Naive thymus-derived CD4-positive, alpha-beta T cell (primary cell): ENCODE data around the gene SLC16A5. TPM values are rescaled to one million over a fixed set of nuclear protein-coding genes. Genes with fewer than 3 reads are reported as not detected.
"Not testable (repeated sequence)": the region's sequence is repeated elsewhere in the genome, so short reads cannot be mapped to it uniquely, and the experiment has no call there.

Experiments used
- ATAC-seq: fragments of 150-1000 bp; cut with Tn5 transposase; 2 replicates; pipeline ENCODE4 v1.10.0; 2021; ENCODE audit warnings: mild to moderate bottlenecking, moderate library complexity
- CTCF ChIA-PET: fragments of 350-600 bp; sonication (Branson Sonifier 250); formaldehyde crosslinking; loops from one replicate; lab custom pipeline; 2021; ENCODE audit warnings: antibody characterized with exemption; lab: Charles Lee
- POLR2A ChIA-PET: fragments of 350-600 bp; sonication (Branson Sonifier 250); formaldehyde crosslinking; loops from one replicate; lab custom pipeline; 2021; ENCODE audit warnings: antibody characterized with exemption, inconsistent platforms; lab: Charles Lee
- DNase-seq, 9 donors: peaks; one replicate each; pipeline versions ENCODE4 v3.0.0 to v3.0.0-alpha.2; 2020 to 2022; ENCODE audit warnings: mixed read lengths in 1 of 9
- H3K27ac ChIP-seq: one replicate; pipeline ENCODE4 v1.7.0; 2013; ENCODE audit warnings: mild to moderate bottlenecking, low read depth, low read length, moderate library complexity
- H3K27me3 ChIP-seq, 2 donors: one replicate each; pipeline ENCODE4 v1.7.0; 2013; ENCODE audit warnings: low read length in 2 of 2, mild to moderate bottlenecking in 2 of 2, moderate library complexity in 2 of 2; ENCODE audit not compliant: control insufficient read depth in 2 of 2, insufficient read depth in 2 of 2
- H3K36me3 ChIP-seq, 3 experiments: 1 replicate in 2 of 3; 2 replicates in 1 of 3; pipeline ENCODE4 v1.7.0; 2013; ENCODE audit warnings: low read length in 3 of 3, mild to moderate bottlenecking in 3 of 3, moderate library complexity in 1 of 3; ENCODE audit not compliant: insufficient read depth in 3 of 3, control insufficient read depth in 2 of 3
- H3K4me1 ChIP-seq, 2 donors: one replicate each; pipeline ENCODE4 v1.7.0; 2013; ENCODE audit warnings: low read length in 2 of 2, mild to moderate bottlenecking in 2 of 2, moderate library complexity in 1 of 2; ENCODE audit not compliant: control insufficient read depth in 2 of 2, insufficient read depth in 2 of 2
- H3K4me3 ChIP-seq: 2 replicates; pipeline ENCODE4 v1.7.0; 2013; ENCODE audit warnings: mild to moderate bottlenecking, low read length
- H3K9me3 ChIP-seq, 3 experiments: 1 replicate in 2 of 3; 2 replicates in 1 of 3; pipeline ENCODE4 v1.7.0; 2013; ENCODE audit warnings: low read length in 3 of 3; ENCODE audit not compliant: control insufficient read depth in 2 of 3
- H3K27ac Mint-ChIP-seq, 9 donors: one replicate each; pipeline ENCODE4 v1.8.0; 2020 to 2022; ENCODE audit warnings: mixed read lengths in 9 of 9, mild to moderate bottlenecking in 8 of 9, moderate library complexity in 5 of 9, inconsistent platforms in 2 of 9
- H3K27me3 Mint-ChIP-seq, 5 donors: one replicate each; pipeline ENCODE4 v1.8.0; 2021 to 2022; ENCODE audit warnings: mixed read lengths in 5 of 5, mild to moderate bottlenecking in 1 of 5
- H3K36me3 Mint-ChIP-seq, 5 donors: one replicate each; pipeline ENCODE4 v1.8.0; 2020 to 2022; ENCODE audit warnings: mixed read lengths in 5 of 5, mild to moderate bottlenecking in 3 of 5, inconsistent platforms in 1 of 5
- H3K4me1 Mint-ChIP-seq, 7 donors: one replicate each; pipeline ENCODE4 v1.8.0; 2020 to 2022; ENCODE audit warnings: mixed read lengths in 7 of 7, mild to moderate bottlenecking in 3 of 7, inconsistent platforms in 1 of 7
- H3K4me3 Mint-ChIP-seq, 10 donors: one replicate each; pipeline ENCODE4 v1.8.0; 2020 to 2022; ENCODE audit warnings: mild to moderate bottlenecking in 10 of 10, mixed read lengths in 10 of 10, moderate library complexity in 6 of 10, inconsistent platforms in 2 of 10
- H3K9me3 Mint-ChIP-seq, 11 donors: one replicate each; pipeline ENCODE4 v1.8.0; 2020 to 2022; ENCODE audit warnings: mixed read lengths in 11 of 11, mild to moderate bottlenecking in 4 of 11, inconsistent platforms in 1 of 11, moderate library complexity in 1 of 11
- intact Hi-C, 2 donors: fragments of 100-400 bp; cut with micrococcal nuclease; formaldehyde crosslinking; loops; one replicate each; pipeline ENCODE4 v1.15.1; 2023
- polyA plus RNA-seq, 2 donors: library from polyadenylated mRNA; unstranded; fragments of 300-500 nt; fragmentation: Illumina TruSeq; gene quantifications; one replicate each; pipeline ENCODE4 v1.2.3, GENCODE V29; 2021
- total RNA-seq, 6 experiments: library from RNA in 5 of 6; stranded (reverse) in 5 of 6; gene quantifications; 1 replicate in 5 of 6; 2 replicates in 1 of 6; pipeline ENCODE4 v1.2.3 and lab custom pipeline; 2021 to 2026

SLC16A5 gene
- total and polyA plus RNA-seq, 7 experiments from 2014 or later = 5.9 to 26.3 (median 19.2) TPM

DNA sequence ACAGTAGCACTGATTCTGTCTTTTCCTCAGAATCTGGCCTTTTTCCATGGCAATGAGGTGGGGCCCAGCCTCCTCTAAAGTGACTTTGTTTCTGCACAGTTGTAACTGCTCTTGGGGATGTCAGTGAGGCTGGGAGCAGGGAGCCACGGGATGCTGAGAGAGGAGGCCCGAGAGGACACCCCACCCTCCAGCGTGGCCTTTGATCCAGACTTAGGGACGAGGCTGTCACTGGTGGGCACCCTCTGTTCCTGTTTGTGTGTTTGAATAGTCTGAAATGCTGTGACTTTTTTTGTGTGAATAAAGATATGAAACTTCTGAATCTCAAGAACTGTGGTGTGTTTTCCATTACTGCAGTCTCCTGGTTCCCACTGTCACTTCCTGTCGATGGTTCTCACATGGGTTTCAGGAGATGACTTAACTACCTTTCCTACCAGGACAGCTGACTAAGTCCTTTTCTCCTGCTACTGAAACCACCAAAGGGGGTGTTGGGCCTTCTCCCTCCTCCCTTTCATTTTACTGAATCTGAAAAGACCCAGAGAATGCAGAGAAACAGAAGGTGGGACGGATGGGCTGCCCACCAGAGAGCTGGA lies 22.1 kb upstream of the SLC16A5 start:
- Histone ChIP-seq H3K27me3 (no peaks in the 10 kb centered on the region), H3K4me3 (no peak overlapping the region), H3K27ac (no peak overlapping the region), H3K4me1 (peaks cover 7 to 9% of the 10 kb centered on the region in 2 donors), H3K9me3 (no peaks in the 10 kb centered on the region), H3K36me3 (peaks cover 0 to 47% (median 3%) of the 10 kb centered on the region in 3 experiments)
- intact Hi-C loops = loop anchor here in 1 of 2 donors (5.0 kb wide), 1 partner anchor 42 kb away; the partner anchor contains the start of gene ARMC7
- Mint-ChIP-seq H3K9me3 (peaks cover 0 to 2% (median 0%) of the 10 kb centered on the region in 11 donors), H3K27me3 (no peaks in the 10 kb centered on the region), H3K4me1 (peaks cover 13 to 45% (median 28%) of the 10 kb centered on the region in 7 donors), H3K4me3 (peak overlapping the region in 3 of 10 donors; percentile 57 to 63 (median 61)), H3K36me3 (peaks cover 0 to 33% (median 5%) of the 10 kb centered on the region in 5 donors), H3K27ac (peak overlapping the region in 6 of 9 donors; percentile 59 to 88 (median 73))
- CTCF ChIA-PET = interaction anchor here (1.1 kb wide), 1 partner anchor 29 kb away, joined by 3 read pairs; no protein-coding TSS in a partner anchor
- POLR2A ChIA-PET = interaction anchor here (1.2 kb wide), 1 partner anchor 11 kb away, joined by 4 read pairs; no protein-coding TSS in a partner anchor
- DNase-seq = no peak
- no peak for ATAC-seq

- ATAC-seq = peak; percentile 82
- no peaks in the 10 kb centered on the region for H3K27me3 Mint-ChIP-seq
- no peaks in the 10 kb centered on the region for H3K9me3 ChIP-seq
- CTCF ChIA-PET = interaction anchor here (0.6 to 2.0 kb wide), 12 partner anchors 9 to 194 kb away, joined by 3 to 7 read pairs (median 3); partner anchors contain the start of genes GGA3, MRPS7 and NT5C
- H3K27ac ChIP-seq = peak overlapping the region; percentile 55
- peaks cover 0 to 2% (median 0%) of the 10 kb centered on the region in 11 donors for H3K9me3 Mint-ChIP-seq
- intact Hi-C loops = loop anchor here in 1 of 2 donors (5.0 kb wide), 1 partner anchor 39 kb away; the partner anchor contains the start of gene ARMC7
- peaks cover 0 to 19% (median 5%) of the 10 kb centered on the region in 5 donors for H3K36me3 Mint-ChIP-seq
- POLR2A ChIA-PET = interaction anchor here (0.6 to 3.5 kb wide), 16 partner anchors 9 to 203 kb away, joined by 3 to 20 read pairs (median 4); partner anchors contain the start of genes ARMC7, HID1, KCTD2 and MIF4GD
- no peak overlapping the region for H3K4me3 ChIP-seq
- H3K27ac Mint-ChIP-seq = peak overlapping the region; percentile 78 to 96 (median 88)
- peaks cover 0 to 25% (median 0%) of the 10 kb centered on the region in 3 experiments for H3K36me3 ChIP-seq
- H3K4me1 ChIP-seq = peaks cover 7 to 9% of the 10 kb centered on the region in 2 donors
- peak in 7 of 9 donors; percentile 34 to 56 (median 50) for DNase-seq
- no peaks in the 10 kb centered on the region for H3K27me3 ChIP-seq
- H3K4me1 Mint-ChIP-seq = peaks cover 13 to 36% (median 28%) of the 10 kb centered on the region in 7 donors
- peak overlapping the region; percentile 38 to 86 (median 78) for H3K4me3 Mint-ChIP-seq
Measured at GRCh38 chr17:75067856-75068255, 19.9 kb upstream of the SLC16A5 start.

- Histone ChIP-seq H3K36me3 (peaks cover 0 to 16% (median 0%) of the 10 kb centered on the region in 3 experiments), H3K4me1 (peaks cover 7 to 9% of the 10 kb centered on the region in 2 donors), H3K4me3 (no peak overlapping the region), H3K27me3 (no peaks in the 10 kb centered on the region), H3K9me3 (no peaks in the 10 kb centered on the region), H3K27ac (no peak overlapping the region)
- ChIA-PET POLR2A (interaction anchor here (0.7 to 3.5 kb wide), 6 partner anchors 8 to 86 kb away, joined by 3 to 20 read pairs (median 6); partner anchors contain the start of gene SLC16A5), CTCF (interaction anchor here (0.7 to 2.1 kb wide), 6 partner anchors 20 to 193 kb away, joined by 3 to 7 read pairs (median 4); no protein-coding TSS in a partner anchor)
- peaks cover 13 to 36% (median 28%) of the 10 kb centered on the region in 7 donors for H3K4me1 Mint-ChIP-seq
- peaks cover 0 to 11% (median 4%) of the 10 kb centered on the region in 5 donors for H3K36me3 Mint-ChIP-seq
- H3K4me3 Mint-ChIP-seq = peak overlapping the region in 4 of 10 donors; percentile 35 to 48 (median 42)
- intact Hi-C loops = loop anchor here in 1 of 2 donors (5.0 kb wide), 1 partner anchor 39 kb away; the partner anchor contains the start of gene ARMC7
- no peaks in the 10 kb centered on the region for H3K27me3 Mint-ChIP-seq
- peaks cover 0 to 2% (median 0%) of the 10 kb centered on the region in 11 donors for H3K9me3 Mint-ChIP-seq
- ATAC-seq (no peak), DNase-seq (no peak)
- peak overlapping the region in 5 of 9 donors; percentile 25 to 75 (median 61) for H3K27ac Mint-ChIP-seq
Measured at GRCh38 chr17:75068750-75069149, 19.0 kb upstream of the SLC16A5 start.

- CTCF ChIA-PET = interaction anchor here (0.6 to 2.1 kb wide), 11 partner anchors 9 to 123 kb away, joined by 3 to 9 read pairs (median 5); partner anchors contain the start of gene MRPL58
- ATAC-seq = peak; percentile 47
- Histone ChIP-seq H3K27ac (no peak overlapping the region), H3K4me1 (peaks cover 7 to 9% of the 10 kb centered on the region in 2 donors), H3K36me3 (peaks cover 0 to 5% (median 0%) of the 10 kb centered on the region in 3 experiments), H3K4me3 (no peak overlapping the region), H3K9me3 (no peaks in the 10 kb centered on the region), H3K27me3 (no peaks in the 10 kb centered on the region)
- peak overlapping the region in 7 of 9 donors; percentile 14 to 75 (median 42) for H3K27ac Mint-ChIP-seq
- POLR2A ChIA-PET = interaction anchor here (1.1 to 3.5 kb wide), 3 partner anchors 10 to 45 kb away, joined by 5 to 20 read pairs (median 6); partner anchors contain the start of gene SLC16A5
- DNase-seq = peak in 1 of 9 donors; percentile 40
- no peaks in the 10 kb centered on the region for H3K27me3 Mint-ChIP-seq
- intact Hi-C loops = loop anchor here in 1 of 2 donors (5.0 kb wide), 1 partner anchor 38 kb away; the partner anchor contains the start of gene ARMC7
- H3K4me1 Mint-ChIP-seq = peaks cover 13 to 36% (median 28%) of the 10 kb centered on the region in 7 donors
- peak overlapping the region in 1 of 10 donors; percentile 54 for H3K4me3 Mint-ChIP-seq
- peaks cover 0 to 4% (median 0%) of the 10 kb centered on the region in 5 donors for H3K36me3 Mint-ChIP-seq
- H3K9me3 Mint-ChIP-seq = peaks cover 0 to 2% (median 0%) of the 10 kb centered on the region in 11 donors
Measured at GRCh38 chr17:75069783-75070182, 18.0 kb upstream of the SLC16A5 start.

DNA sequence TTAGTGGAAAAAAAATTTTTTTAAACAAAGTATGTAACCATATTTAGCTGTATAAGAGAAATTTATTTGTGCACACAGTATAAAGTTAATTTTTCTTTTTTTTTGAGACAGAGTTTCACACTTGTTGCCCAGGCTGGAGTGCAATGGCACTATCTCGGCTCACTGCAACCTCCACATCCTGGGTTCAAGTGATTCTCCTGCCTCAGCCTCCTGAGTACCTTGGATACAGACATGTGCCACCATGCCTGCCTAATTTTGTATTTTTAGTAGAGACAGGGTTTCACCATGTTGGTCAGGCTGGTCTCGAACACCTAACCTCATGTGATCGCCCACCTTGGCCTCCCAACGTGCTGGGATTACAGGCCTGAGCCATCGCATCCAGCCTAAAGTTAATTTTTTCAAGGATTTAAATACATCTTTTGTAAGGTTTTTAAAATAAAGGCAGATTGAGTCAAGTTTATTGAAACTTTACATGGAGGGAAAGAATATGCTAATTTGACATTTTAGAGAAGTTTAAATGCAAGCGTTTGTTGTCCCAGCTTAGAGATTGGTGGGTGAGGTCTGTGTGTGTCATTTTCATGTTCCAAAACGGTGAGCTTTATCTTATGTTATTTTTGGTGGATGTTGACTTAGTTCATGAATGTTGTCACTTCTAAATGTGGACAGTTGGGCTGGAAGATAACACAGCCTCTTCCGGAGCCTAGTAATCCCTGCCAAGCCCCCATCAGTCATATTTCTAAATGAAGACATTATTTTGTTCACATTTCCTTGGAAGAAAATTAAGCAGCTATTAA lies 16.1 kb upstream of the SLC16A5 start:
- intact Hi-C loops, H3K4me3 Mint-ChIP-seq, H3K9me3 Mint-ChIP-seq, H3K4me1 ChIP-seq, H3K36me3 Mint-ChIP-seq, H3K27ac ChIP-seq, H3K9me3 ChIP-seq, H3K27me3 ChIP-seq, ATAC-seq, H3K4me3 ChIP-seq, DNase-seq, H3K36me3 ChIP-seq, H3K27me3 Mint-ChIP-seq: not testable (repeated sequence)
- Mint-ChIP-seq H3K4me1 (peaks cover 2 to 20% (median 17%) of the 10 kb centered on the region in 7 donors), H3K27ac (peak overlapping the region in 2 of 9 donors; percentile 14 to 47)
- ChIA-PET CTCF (interaction anchor here (0.6 to 0.8 kb wide), 5 partner anchors 11 to 131 kb away, joined by 3 to 4 read pairs (median 3); no protein-coding TSS in a partner anchor), POLR2A (interaction anchor here (0.7 to 1.5 kb wide), 6 partner anchors 11 to 393 kb away, joined by 3 to 4 read pairs (median 3); partner anchors contain the start of gene SLC16A5)
